Epidermal melanocyte (primary cell): Measurements from ENCODE around the gene PLD1.
"Not testable (repeated sequence)": the region's sequence is repeated elsewhere in the genome, so short reads cannot be mapped to it uniquely, and the experiment has no call there.

Experiments
- DNase-seq: peaks from one replicate; pipeline ENCODE4 v3.0.0; 2011; ENCODE audit warnings: low spot score; ENCODE audit not compliant: insufficient read length

PLD1 gene

DNA sequence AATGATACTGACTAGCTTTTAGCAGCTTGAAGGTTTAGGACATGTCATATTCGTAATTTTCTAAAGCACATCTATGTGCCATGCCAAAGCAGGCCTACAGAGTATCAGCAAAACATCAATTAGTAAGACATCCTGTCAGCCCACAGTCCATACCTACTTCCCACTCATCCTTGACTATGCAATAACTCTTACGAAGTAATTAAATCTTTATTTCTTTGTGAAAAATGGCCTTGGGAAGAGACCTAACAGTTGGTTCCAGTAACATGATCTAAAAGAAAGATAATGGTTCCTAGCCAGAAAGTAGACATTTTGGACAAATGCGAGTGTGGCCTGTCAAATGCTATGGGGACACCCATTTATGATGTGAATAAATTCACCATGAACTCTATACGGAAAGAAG, 177.5 kb downstream of the PLD1 start:
- no peak for DNase-seq

DNA sequence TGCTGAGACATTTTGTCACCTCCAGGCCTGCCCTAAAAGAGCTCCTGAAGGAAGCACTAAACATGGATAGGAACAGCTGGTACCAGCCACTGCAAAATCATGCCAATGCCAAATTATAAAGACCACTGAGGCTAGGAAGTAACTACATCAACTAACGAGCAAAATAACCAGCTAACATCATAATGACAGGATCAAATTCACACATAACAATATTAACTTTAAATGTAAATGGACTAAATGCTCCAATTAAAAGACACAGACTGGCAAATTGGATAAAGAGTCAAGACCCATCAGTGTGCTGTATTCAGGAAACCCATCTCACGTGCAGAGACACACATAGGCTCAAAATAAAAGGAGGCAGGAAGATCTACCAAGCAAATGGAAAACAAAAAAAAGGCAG, 183.5 kb downstream of the PLD1 start:
- DNase-seq, result not testable (repeated sequence)

DNA sequence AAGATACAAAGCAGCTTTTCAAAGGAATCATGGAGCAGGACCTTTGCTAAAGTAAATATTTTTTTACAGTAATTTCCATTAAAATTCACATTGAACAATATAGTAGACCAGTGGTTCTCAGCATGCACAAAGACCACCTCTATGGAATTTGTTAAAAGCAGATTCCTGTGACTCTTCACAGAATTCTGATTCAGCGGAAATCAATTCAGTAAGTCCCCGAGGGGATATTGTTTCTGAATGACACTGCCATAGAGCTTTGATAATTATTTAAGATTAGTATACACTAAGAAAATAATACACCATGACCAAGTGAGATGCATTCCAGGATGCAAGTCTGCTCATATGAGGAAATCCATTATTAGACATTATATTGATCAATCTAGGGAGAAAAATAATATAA, 188.2 kb downstream of the PLD1 start:
- DNase-seq, result no peak

DNA sequence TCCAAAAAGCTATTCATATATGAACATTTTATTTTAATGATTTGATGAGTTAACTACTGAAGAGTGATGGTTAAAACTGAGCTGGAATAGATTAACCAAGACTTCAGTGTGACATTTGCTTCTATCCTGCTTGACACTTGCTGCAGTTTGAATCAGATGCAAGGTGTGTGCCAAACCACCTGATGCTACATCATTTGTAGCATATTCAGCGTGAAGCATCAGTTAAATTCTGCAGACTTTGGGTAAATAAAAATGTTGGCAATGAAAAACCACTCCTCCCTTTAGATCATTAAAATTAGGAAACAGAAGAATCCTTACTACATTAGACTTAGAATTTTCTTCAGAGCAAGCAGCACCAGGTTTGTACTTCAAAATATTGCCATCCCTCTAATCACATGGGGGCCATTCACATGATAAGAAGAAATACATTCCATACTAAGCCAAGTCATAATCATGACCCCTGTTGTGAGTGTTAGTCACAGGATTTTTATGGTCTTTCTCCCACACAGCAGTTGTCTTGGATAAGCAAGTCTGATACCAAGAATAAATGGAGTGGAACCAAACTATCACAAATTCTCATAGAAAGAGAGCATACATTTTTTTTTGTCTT, 189.4 kb downstream of the PLD1 start:
- DNase-seq, result no peak

- DNase-seq, result no peak
Observed at GRCh38 chr3:171616798-171617197, 193.5 kb downstream of the PLD1 start.

GRCh38 chr3:171615686-171616085, 194.6 kb downstream of the PLD1 start:
- no peak for DNase-seq

DNA sequence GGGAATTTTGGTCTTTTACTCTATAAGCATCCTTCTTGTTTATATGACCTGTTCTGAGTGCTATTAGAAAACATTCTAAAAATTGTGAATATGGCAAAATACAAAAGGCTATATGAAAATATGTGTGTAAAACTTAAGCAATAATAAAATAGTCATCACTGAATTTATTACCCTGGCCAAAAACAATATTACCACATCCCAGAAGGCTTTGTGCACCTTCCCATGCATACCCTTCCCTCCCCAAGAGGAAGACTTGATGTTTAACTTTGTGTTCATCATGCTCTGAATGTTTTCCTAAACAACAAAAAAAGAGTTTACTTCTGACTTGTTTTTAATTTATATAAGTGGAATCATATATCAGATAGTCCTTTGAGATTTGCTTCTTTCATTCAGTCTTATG, 195.0 kb downstream of the PLD1 start:
- no peak for DNase-seq

DNA sequence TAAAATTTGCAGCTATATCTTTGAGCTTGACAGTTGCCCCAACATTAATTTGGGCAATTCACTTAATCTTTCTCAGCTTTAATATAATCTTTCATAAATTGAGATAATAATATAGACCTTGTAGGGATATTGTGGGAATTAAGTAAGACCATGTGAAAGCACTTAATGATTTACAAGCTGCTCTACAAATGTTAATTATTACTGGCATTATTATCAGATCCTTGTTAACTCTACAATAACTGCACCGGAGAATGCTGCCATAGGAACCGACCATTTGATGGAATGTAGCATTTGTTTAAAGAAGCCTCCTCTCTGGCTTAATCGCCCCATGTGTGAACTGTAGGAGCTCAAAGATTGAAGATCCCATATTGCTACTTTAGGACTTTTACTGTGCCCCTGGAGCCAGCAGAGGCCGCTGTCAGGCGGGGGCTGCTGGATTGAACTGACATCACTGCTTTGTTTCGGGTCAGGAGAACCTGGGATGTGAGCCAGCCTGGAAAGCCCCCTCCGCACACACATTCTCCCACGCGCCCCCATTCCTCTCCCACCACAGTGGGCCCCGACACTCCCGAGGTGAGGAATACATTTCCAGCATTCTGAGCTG, 195.9 kb downstream of the PLD1 start:
- DNase-seq, result no peak

DNA sequence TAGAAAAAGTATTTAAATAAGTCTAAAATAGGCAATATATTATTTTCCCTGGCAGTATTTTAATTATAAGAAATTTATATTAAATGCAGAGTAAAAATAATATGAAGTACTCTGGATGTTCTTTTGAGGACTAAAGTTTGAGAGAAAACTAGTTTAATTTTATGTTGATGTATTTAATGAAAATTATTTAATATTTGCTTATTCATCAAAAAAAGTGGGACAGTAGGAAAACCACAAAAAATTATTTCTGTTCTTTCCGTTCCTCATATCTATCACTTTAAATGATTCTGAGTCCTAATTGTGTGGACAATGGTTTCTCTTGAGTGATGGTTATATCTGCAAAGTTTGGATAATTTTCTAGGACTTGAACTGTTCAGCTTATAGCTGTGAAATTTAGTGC, 202.8 kb downstream of the PLD1 start:
- DNase-seq, result no peak

GRCh38 chr3:171606151-171606751, 204.0 kb downstream of the PLD1 start:
- no peak for DNase-seq

GRCh38 chr3:171604370-171604769, 205.9 kb downstream of the PLD1 start:
- no peak for DNase-seq

GRCh38 chr3:171602072-171602471, 208.2 kb downstream of the PLD1 start:
- DNase-seq, result no peak

- DNase-seq, result no peak
Observed at GRCh38 chr3:171600030-171600429, 210.3 kb downstream of the PLD1 start.

- DNase-seq, result no peak
Observed at GRCh38 chr3:171598990-171599389, 211.3 kb downstream of the PLD1 start.

DNA sequence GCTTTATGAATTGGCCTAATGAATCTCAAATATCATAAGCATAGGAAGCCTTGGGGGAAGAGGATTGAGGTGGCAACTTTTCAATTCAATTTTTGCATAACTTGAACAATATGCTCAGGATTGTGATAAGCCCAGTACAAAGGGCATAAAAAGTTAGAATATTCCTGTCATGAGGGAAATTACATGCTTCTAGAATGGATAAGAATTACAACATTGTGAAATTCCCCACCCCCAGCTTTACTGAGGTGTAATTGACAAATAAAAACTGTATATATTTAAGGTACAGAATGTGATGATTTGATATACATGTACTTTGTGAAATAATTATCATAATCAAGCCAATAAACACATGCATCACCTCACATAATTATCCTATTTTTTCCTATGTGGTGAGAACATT, 217.5 kb downstream of the PLD1 start:
- no peak for DNase-seq

DNA sequence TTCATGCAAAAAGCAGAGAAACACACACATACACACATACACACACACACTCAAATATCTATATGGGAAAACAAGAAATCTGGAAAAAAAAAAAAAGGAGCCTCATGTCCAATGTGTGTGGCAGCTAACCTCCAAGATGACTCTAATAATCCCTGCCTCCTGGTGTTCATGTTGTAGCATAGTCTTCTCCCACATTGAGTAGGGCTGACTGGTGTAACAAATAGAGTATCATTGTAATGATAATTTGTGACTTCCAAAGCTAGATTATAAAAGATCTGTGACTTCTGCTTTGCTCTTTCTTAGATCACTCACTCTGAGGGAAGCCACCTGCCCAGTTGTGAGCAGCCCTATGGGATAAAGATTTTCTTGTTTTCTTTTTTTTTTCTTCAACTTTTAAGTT, 219.2 kb downstream of the PLD1 start:
- DNase-seq, result no peak

DNA sequence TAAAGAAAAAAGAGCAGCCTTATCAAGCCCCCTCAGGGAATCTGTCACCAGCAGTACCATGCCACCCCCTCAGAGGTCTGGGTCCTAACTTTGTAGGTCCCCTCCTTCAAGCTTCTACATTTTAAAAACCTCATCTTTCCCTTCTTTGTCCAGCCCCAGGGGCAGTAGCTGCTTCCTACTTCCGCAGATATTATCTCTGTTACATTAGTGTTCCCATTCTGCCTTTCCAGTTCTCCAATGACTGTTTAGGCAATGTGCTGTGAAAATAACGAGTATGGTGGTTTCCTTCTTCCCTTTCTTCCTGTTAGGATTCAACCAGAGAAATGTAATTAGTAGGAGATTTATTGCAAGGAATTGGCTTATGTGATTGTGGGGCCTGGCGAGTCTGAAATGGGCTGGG, 224.0 kb downstream of the PLD1 start:
- no peak for DNase-seq

DNA sequence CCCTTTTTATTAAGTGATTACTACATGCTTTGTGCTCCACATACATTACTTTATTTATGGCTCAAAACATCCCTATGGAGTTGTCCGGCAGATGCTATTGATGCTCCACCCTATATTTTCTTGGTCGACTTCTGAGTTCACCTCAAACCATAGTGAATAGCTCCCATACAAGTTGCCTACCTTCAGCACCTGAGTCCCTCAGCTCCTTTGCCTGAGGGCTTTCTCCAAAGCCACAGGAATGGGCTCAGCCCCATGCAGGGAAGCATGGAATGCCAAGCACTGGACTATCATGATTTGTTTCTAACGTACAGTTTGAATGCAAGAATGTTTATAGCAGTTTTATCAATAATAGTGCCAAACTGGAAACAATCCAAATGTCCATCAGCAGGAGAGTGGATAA, 225.2 kb downstream of the PLD1 start:
- no peak for DNase-seq

- no peak for DNase-seq
Observed at GRCh38 chr3:171584100-171584499, 226.2 kb downstream of the PLD1 start.

DNA sequence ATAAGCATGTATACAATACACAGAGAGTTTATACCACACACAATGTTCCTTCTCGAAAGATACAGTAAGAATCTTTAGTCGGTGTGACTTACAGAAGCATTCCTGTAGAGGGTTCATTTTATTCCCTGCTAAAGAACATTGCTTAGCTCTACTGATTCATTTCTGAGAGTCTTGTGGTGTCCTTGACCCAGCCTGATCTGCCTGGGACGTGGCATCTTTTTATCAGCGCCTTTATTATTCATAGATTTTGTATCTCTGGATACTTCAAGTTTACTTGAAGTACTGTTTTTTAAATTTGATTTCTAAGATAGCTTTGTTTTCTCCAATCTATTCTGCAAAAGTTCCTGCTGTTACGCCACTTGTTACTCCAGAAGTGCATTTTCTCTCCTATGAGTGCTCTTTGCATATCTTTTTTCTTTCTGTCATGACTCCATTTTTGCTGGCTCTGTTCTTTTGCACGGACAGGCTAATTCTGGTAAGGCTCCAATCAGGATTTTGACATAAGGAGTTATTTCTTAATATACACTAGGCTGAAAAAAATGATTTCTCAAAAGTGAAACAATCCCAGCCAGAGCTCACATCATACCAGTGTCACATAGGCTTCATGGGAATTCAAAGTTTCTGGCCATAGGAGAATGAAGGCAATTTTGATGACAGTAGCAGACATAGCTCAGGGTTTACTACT, 235.6 kb downstream of the PLD1 start:
- DNase-seq, result no peak

- no peak for DNase-seq
Observed at GRCh38 chr3:171569571-171570132, 240.6 kb downstream of the PLD1 start.

DNA sequence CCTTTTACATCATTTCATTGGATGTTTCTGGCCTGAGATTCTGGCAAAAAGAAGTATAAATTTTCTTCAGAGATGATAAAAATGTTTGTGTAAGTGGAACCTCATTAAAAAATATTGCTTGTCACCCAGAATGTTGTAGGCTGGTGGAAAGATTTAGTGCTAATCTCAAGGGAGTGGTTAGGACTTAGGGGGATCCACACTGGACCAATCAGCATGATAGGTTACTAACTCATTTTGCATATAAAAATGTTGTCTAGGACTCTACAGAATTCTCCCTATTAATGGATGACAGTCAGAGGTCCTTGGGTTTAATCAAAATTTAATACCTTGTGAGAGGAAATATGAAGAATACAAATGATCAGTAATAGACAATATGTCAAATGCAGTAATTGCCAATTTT, 241.5 kb downstream of the PLD1 start:
- DNase-seq, result no peak
